HTR-8/SVneo (cell line): ENCODE measurements around the gene SLC15A3.

Experiments used
- DNase-seq: peaks from one replicate; pipeline ENCODE4 v3.0.0; 2011; ENCODE audit warnings: low spot score, mixed read lengths; ENCODE audit not compliant: insufficient read length
- FAIRE-seq: peaks from 2 replicates; lab custom pipeline; 2011; peaks lifted over from hg19 to GRCh38; lab: Jason Lieb, UNC

SLC15A3 gene

DNA sequence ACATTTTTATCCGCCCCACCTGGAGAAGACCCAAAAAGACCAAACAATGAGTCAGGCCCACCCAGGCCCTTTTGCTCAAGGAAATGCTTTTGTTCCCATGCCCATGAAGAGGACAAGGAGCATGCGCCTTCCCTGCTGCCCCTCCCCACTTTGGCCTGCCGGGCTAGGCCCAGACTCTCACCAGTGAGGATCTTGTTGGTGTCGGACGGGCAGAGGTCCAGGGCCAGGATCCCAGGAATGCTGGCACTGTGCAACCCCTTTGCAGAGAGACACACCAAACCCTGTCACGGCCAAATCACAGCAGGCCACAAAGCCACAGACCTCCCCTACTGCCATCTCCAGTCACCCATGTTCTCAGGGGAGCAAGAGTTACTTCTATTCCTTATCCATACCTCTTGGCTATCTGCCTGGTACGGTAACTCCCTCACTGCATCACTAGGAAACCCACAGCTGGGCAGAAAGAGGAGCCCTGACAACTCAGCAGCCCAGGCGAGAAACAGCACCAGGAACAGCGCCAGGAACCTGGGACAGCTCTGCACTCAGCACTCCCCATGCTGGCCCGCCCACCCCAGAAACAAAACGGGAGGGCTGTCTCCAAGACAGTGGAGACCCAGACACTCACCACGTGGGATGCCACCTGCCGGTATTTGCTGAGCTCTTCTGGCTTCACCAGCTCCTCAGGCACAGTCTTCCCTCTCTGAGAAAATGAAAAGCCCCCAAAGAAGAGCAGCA lies 51.1 kb downstream of the SLC15A3 start:
- DNase-seq (no peak), FAIRE-seq (no peak)

DNA sequence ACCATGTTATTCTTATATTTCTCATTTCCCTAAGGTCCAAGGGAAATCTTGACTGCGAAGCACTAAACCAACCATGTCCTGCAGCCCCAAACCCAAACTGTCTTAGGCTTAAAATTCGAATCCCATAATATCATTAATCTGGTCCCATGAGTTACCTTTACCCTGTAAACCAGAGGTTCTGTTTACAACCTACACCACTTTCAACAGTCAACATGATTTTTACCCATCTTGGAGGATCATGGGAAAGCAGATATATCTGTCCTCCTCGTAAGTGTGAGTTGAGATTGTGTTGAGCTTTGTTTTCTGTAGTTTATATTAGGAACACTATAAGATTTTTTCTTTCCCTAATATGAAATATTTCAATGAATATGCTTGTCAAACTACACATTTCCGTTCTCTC lies 52.0 kb downstream of the SLC15A3 start:
- FAIRE-seq (no peak), DNase-seq (no peak)

GRCh38 chr11:60899046-60899936 lies 52.7 kb downstream of the SLC15A3 start:
- DNase-seq (peak; percentile 61), FAIRE-seq (no peak)

DNA sequence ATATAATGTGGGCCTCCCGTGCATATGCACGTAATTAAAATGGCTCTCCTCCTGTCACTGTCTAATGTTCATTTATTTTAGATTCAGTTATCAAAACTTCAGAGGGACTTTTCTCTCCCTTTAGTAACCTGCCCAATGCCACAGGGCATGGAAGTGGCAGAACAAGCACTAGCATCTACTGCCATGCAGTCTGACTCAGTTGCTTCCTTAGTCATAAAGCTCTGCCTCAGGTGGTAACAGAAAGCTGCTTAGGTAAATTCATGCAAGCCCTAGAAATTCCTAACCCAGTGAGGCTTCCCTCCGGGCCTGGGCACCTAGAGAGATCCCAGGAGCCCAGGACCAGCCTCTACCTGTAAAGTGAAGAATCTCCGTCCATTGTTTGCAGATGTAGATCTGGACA lies 54.5 kb downstream of the SLC15A3 start:
- FAIRE-seq (no peak), DNase-seq (no peak)

- FAIRE-seq (no peak), DNase-seq (no peak)
These were observed 56.3 kb downstream of the SLC15A3 start for GRCh38 chr11:60895687-60896086.

- DNase-seq (no peak), FAIRE-seq (no peak)
These were observed 60.8 kb downstream of the SLC15A3 start for GRCh38 chr11:60891103-60891741.

- DNase-seq (no peak), FAIRE-seq (no peak)
These were observed 61.3 kb downstream of the SLC15A3 start for GRCh38 chr11:60890696-60891095.

DNA sequence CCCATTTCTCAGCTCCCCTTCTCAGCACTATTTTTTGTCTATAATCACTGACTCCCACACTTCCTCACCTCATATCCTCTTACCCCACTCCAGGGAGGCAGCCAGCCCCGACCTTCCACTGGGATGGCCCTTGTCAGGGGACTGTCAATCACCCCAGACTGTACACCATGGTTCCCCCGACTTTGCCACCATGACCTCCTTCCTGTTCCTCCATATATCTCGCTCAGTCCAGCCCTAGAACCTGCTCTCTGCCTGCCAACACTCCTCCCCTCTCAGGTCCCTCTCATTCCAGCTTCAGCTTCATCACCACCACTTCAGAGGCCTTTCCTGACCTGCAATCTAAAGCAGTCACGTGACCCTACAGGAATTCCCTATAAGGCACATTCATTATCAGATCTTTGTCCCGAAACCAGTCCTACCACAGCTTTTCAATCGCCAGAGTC lies 62.1 kb downstream of the SLC15A3 start:
- DNase-seq: no peak
- no peak for FAIRE-seq

DNA sequence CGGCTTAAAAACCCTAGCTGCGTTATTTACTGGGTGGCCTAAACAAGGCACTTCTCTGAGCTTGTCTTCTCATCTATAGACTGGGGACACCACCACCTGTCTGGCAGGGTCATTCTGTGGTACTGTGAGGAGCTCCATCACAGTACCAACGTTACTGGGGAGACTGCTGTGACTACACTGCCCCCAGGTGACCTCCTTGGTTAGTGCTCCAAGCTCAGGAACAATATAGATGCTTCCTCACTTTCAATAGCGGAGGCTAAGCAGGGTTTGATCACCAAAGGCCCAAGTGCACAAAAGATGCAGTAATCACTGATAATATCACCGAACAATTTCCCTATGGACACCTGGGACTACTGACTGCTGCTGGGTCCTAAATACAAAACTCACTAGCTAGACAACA lies 64.4 kb downstream of the SLC15A3 start:
- DNase-seq (peak; percentile 32), FAIRE-seq (no peak)
